Upper lobe of right lung (tissue), 1 donor: Measurements from ENCODE around the gene CBFA2T3. TPM values are rescaled to one million over a fixed set of nuclear protein-coding genes. Genes with fewer than 3 reads are reported as not detected.

ENCODE experiments used
- ATAC-seq: fragments of 200-7000 bp; cut with Tn5 transposase; one replicate; pipeline ENCODE4 v1.9.1; 2020; ENCODE audit warnings: mild to moderate bottlenecking, moderate library complexity
- DNase-seq: peaks from one replicate; pipeline ENCODE4 v3.0.0-alpha.2; 2020
- H3K27ac ChIP-seq: fragments of 200-600 bp; one replicate; pipeline ENCODE4 v1.8.0; 2022
- H3K27me3 ChIP-seq: fragments of 200-600 bp; one replicate; pipeline ENCODE4 v1.8.0; 2022; ENCODE audit warnings: mild to moderate bottlenecking
- H3K36me3 ChIP-seq: fragments of 200-600 bp; one replicate; pipeline ENCODE4 v1.8.0; 2022
- H3K4me1 ChIP-seq: fragments of 200-600 bp; one replicate; pipeline ENCODE4 v1.8.0; 2022
- H3K4me3 ChIP-seq: fragments of 200-600 bp; one replicate; pipeline ENCODE4 v1.8.0; 2022; ENCODE audit warnings: mild to moderate bottlenecking
- H3K9me3 ChIP-seq: fragments of 200-600 bp; one replicate; pipeline ENCODE4 v1.8.0; 2022
- CTCF ChIP-seq: fragments of 200-600 bp; IDR thresholded peaks from one replicate; pipeline ENCODE4 v1.8.0; 2022; ENCODE audit warnings: antibody characterized with exemption
- intact Hi-C: fragments of 100-400 bp; cut with DNase I; formaldehyde crosslinking; loops from one replicate; pipeline ENCODE4 v1.11.0; 2022
- total RNA-seq: library from RNA; stranded (reverse); fragmentation: NEBNext Ultra II Directional; extraction: Animal tissue kit (Norgen Biotek cat#: 25700); gene quantifications from one replicate; pipeline ENCODE4 v1.2.1, GENCODE V29; 2021
- donor health status: DM: no; HTN: yes; CAD: no; lungs with severe emphysema.

CBFA2T3 gene
- total RNA-seq, 1 donor from 2014 or later = 19.0 TPM

DNA sequence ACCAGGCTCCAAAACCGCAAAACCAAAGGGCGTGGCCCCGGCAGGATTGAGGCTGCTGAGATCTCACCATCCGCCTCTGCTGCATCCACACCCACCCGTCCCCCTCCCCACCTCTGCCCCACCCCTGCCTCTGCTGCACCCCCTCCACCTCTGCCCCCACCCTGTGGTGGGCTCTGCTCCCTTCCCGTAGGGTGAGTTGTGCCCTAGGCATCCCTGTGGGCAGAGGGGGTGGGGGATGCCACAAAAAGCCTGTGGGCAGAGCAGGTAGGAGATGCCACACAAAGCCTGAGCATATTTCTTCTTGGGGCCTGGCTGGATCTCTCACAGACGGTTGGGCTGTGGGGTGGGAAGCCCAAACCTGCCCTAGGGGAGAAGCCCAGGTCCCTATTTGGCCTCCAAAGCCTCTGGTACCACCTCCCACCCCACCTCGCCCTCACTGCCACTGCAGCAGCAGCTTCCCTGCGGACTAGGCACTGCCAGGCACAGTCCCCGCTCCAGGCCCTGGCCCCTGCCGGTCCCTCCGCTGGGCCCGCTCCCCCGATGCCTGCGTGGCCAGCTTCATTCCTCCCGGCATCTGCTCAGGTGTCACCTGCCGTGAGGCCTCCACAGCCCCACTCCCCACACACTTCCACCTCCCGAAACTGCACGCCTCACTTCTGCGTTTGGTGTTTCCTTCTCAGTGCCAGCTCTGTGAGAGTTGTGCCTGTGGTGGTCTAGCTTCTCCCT is 99.3 kb downstream of the CBFA2T3 start:
- no peak for ATAC-seq
- no peak for TF ChIP-seq CTCF
- Histone ChIP-seq H3K36me3 (peaks cover 10% of the 10 kb centered on the region), H3K4me3 (no peak overlapping the region), H3K9me3 (no peaks in the 10 kb centered on the region), H3K27ac (no peak overlapping the region), H3K4me1 (no peaks in the 10 kb centered on the region), H3K27me3 (no peaks in the 10 kb centered on the region)
- intact Hi-C loops = no loop called here
- DNase-seq = no peak

DNA sequence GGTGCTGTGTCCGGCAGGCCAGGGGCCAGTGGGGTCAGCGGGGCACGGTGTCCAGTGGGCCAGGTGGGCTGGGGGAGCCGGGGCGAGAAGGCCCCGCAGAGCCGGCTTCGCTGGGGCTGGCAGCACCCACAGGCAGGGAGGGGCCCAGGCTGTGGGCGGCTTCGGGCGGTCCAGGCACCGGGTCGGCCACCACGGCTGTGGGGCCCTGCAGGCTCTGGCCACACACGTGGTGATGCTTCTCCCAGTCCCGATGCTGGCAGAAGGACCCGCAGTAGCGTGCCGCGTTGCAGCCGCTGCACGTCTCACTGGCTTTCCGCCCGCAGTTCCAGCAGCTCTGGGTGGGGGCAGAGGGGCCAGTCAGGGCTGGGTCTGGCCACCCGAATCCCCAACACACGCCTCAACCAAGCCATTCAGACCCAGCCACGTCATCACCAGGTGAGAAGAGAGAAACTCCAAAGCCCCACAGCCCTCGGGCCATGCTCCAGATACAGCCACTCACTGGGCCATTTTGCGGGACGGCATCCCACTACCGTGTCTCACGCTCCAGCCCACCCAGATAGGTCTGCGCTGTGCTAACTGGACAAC is 100.0 kb downstream of the CBFA2T3 start:
- no peak overlapping the region for H3K27ac ChIP-seq
- H3K4me1 ChIP-seq = no peaks in the 10 kb centered on the region
- H3K36me3 ChIP-seq = peaks cover 10% of the 10 kb centered on the region
- intact Hi-C loops = no loop called here
- DNase-seq (no peak), ATAC-seq (no peak)
- no peaks in the 10 kb centered on the region for H3K9me3 ChIP-seq
- no peaks in the 10 kb centered on the region for H3K27me3 ChIP-seq
- H3K4me3 ChIP-seq = no peak overlapping the region
- TF ChIP-seq CTCF = no peak

GRCh38 chr16:88875703-88876234 is 101.2 kb downstream of the CBFA2T3 start:
- TF ChIP-seq CTCF = no peak
- H3K27me3 ChIP-seq = no peaks in the 10 kb centered on the region
- peaks cover 3% of the 10 kb centered on the region for H3K4me1 ChIP-seq
- no peak overlapping the region for H3K27ac ChIP-seq
- intact Hi-C loops = no loop called here
- peaks cover 10% of the 10 kb centered on the region for H3K36me3 ChIP-seq
- DNase-seq (no peak), ATAC-seq (no peak)
- H3K9me3 ChIP-seq = no peaks in the 10 kb centered on the region
- H3K4me3 ChIP-seq = no peak overlapping the region

GRCh38 chr16:88874938-88875599 is 101.9 kb downstream of the CBFA2T3 start:
- TF ChIP-seq CTCF = no peak
- Histone ChIP-seq H3K4me1 (peaks cover 4% of the 10 kb centered on the region), H3K27me3 (peaks cover 6% of the 10 kb centered on the region), H3K27ac (no peak overlapping the region), H3K4me3 (no peak overlapping the region), H3K36me3 (peaks cover 10% of the 10 kb centered on the region), H3K9me3 (no peaks in the 10 kb centered on the region)
- ATAC-seq (no peak), DNase-seq (no peak)
- intact Hi-C loops = no loop called here

DNA sequence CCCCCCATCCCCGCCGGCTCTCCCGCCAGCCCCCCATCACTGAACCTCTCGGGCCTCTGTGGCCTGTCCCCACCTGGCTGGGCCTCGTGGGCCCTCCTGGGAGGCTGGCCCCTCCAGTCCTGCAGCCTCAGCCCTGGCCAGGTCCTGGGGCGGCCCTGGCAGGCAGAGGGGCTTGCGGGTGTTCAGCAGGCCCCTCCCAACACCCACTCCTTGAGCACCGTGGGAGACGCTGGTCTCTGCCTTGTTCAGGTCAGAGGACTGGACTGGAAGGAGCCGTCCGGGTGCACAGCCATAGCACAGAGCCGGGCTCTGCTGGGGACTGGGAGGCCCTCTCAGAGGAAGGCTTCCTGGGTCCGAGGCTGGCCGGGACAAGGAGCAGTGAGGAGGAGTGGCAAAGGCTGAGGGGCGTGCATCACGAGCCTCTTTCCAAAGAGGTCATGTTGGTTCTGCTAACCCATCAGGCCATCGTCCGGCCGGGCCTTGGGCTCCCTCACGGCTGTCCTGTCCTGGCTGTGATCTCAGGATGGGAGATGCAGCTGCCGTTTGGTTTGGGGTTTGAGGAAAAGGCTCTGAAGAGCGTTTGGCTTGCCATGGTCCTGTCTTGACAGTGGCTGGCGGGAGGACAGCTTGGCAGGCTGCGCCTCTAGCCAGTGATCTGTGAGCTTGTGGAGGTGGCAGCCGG is 104.2 kb downstream of the CBFA2T3 start:
- H3K27me3 ChIP-seq = peaks cover 13% of the 10 kb centered on the region
- intact Hi-C loops = no loop called here
- ATAC-seq (no peak), DNase-seq (no peak)
- TF ChIP-seq CTCF = no peak
- no peaks in the 10 kb centered on the region for H3K9me3 ChIP-seq
- no peak overlapping the region for H3K4me3 ChIP-seq
- peaks cover 4% of the 10 kb centered on the region for H3K4me1 ChIP-seq
- no peak overlapping the region for H3K27ac ChIP-seq
- H3K36me3 ChIP-seq = no peaks in the 10 kb centered on the region
